Measurements from ENCODE around the gene ATAD3B.
"Not testable (repeated sequence)": the region's sequence is repeated elsewhere in the genome, so short reads cannot be mapped to it uniquely, and the experiment has no call there.

ATAD3B gene

GRCh38 chr1:1450616-1451015, 20.9 kb upstream of the ATAD3B start:
- in situ Hi-C loops (cut with MboI; ENCODE audit: low sequenced_read_pairs), result not testable (repeated sequence)

GRCh38 chr1:1451696-1452364, 19.7 kb upstream of the ATAD3B start:
- in situ Hi-C loops (cut with MboI; ENCODE audit: low sequenced_read_pairs), result no loop called here

- in situ Hi-C loops (cut with MboI; ENCODE audit: low sequenced_read_pairs), result not testable (repeated sequence)
Observed at GRCh38 chr1:1452365-1452739, 19.2 kb upstream of the ATAD3B start.

- in situ Hi-C loops (cut with MboI; ENCODE audit: low sequenced_read_pairs), result no loop called here
Observed at GRCh38 chr1:1452882-1453281, 18.7 kb upstream of the ATAD3B start.

- in situ Hi-C loops (cut with MboI; ENCODE audit: low sequenced_read_pairs), result not testable (repeated sequence)
Observed at GRCh38 chr1:1454286-1455056, 17.1 kb upstream of the ATAD3B start.

GRCh38 chr1:1455366-1455884, 16.1 kb upstream of the ATAD3B start:
- in situ Hi-C loops (cut with MboI; ENCODE audit: low sequenced_read_pairs), result no loop called here

GRCh38 chr1:1455934-1456333, 15.6 kb upstream of the ATAD3B start:
- in situ Hi-C loops (cut with MboI; ENCODE audit: low sequenced_read_pairs), result not testable (repeated sequence)

- in situ Hi-C loops (cut with MboI; ENCODE audit: low sequenced_read_pairs), result not testable (repeated sequence)
Observed at GRCh38 chr1:1456683-1457255, 14.8 kb upstream of the ATAD3B start.

GRCh38 chr1:1459156-1459555, 12.4 kb upstream of the ATAD3B start:
- in situ Hi-C loops (cut with MboI; ENCODE audit: low sequenced_read_pairs), result not testable (repeated sequence)

- in situ Hi-C loops (cut with MboI; ENCODE audit: low sequenced_read_pairs), result not testable (repeated sequence)
Observed at GRCh38 chr1:1459711-1460110, 11.9 kb upstream of the ATAD3B start.

- in situ Hi-C loops (cut with MboI; ENCODE audit: low sequenced_read_pairs), result no loop called here
Observed at GRCh38 chr1:1460540-1461130, 10.9 kb upstream of the ATAD3B start.

- in situ Hi-C loops (cut with MboI; ENCODE audit: low sequenced_read_pairs), result no loop called here
Observed at GRCh38 chr1:1461721-1462317, 9.7 kb upstream of the ATAD3B start.

GRCh38 chr1:1462318-1462966, 9.1 kb upstream of the ATAD3B start:
- in situ Hi-C loops (cut with MboI; ENCODE audit: low sequenced_read_pairs), result no loop called here

GRCh38 chr1:1463312-1463711, 8.3 kb upstream of the ATAD3B start:
- in situ Hi-C loops (cut with MboI; ENCODE audit: low sequenced_read_pairs), result no loop called here

GRCh38 chr1:1468196-1468985, 3.2 kb upstream of the ATAD3B start:
- in situ Hi-C loops (cut with MboI; ENCODE audit: low sequenced_read_pairs), result not testable (repeated sequence)

GRCh38 chr1:1470626-1471388, 758 bp upstream of the ATAD3B start:
- in situ Hi-C loops (cut with MboI; ENCODE audit: low sequenced_read_pairs), result no loop called here

- in situ Hi-C loops (cut with MboI; ENCODE audit: low sequenced_read_pairs), result not testable (repeated sequence)
Observed at GRCh38 chr1:1472053-1472876, 700 bp downstream of the ATAD3B start.

- in situ Hi-C loops (cut with MboI; ENCODE audit: low sequenced_read_pairs), result not testable (repeated sequence)
Observed at GRCh38 chr1:1476011-1476410, 4.4 kb downstream of the ATAD3B start.

All from hTERT RPE-1 (cell line).